Liver (tissue), 9 donors: Measurements from ENCODE around the gene TXNDC17. TPM values are rescaled to one million over a fixed set of nuclear protein-coding genes. Genes with fewer than 3 reads are reported as not detected.

Source experiments
- DNase-seq: peaks from one replicate; pipeline ENCODE4 v3.0.0-alpha.2; 2017; ENCODE audit warnings: low spot score
- H3K27ac ChIP-seq, 2 donors: one replicate each; pipeline ENCODE4 v1.7.0; 2013; ENCODE audit warnings: inconsistent platforms in 2 of 2, low read length in 2 of 2, control low read depth in 1 of 2, low read depth in 1 of 2, mild to moderate bottlenecking in 1 of 2
- H3K27me3 ChIP-seq, 4 donors: one replicate each; pipeline versions ENCODE4 v1.6.1 to v1.7.0; 2013; ENCODE audit warnings: low read length in 3 of 4, inconsistent platforms in 1 of 4, mild to moderate bottlenecking in 1 of 4, moderate library complexity in 1 of 4; ENCODE audit not compliant: control insufficient read depth in 4 of 4, insufficient read depth in 4 of 4
- H3K36me3 ChIP-seq, 4 donors: one replicate each; pipeline versions ENCODE4 v1.6.1 to v1.7.0; 2013; ENCODE audit warnings: low read length in 3 of 4, mild to moderate bottlenecking in 3 of 4, low read depth in 1 of 4, moderate library complexity in 1 of 4; ENCODE audit not compliant: control insufficient read depth in 4 of 4, insufficient read depth in 3 of 4
- H3K4me1 ChIP-seq, 4 donors: one replicate each; pipeline versions ENCODE4 v1.6.1 to v1.7.0; 2013; ENCODE audit warnings: low read length in 3 of 4, mild to moderate bottlenecking in 3 of 4, moderate library complexity in 1 of 4; ENCODE audit not compliant: control insufficient read depth in 4 of 4, insufficient read depth in 4 of 4
- H3K4me3 ChIP-seq, 3 donors: one replicate each; pipeline versions ENCODE4 v1.6.1 to v1.7.0; 2013; ENCODE audit warnings: low read length in 3 of 3, control low read depth in 1 of 3, low read depth in 1 of 3, mild to moderate bottlenecking in 1 of 3
- H3K9ac ChIP-seq, 2 donors: one replicate each; pipeline ENCODE4 v1.7.0; 2013; ENCODE audit warnings: low read length in 2 of 2, mild to moderate bottlenecking in 2 of 2, moderate library complexity in 2 of 2, control low read depth in 1 of 2, low read depth in 1 of 2
- H3K9me3 ChIP-seq, 4 donors: one replicate each; pipeline versions ENCODE4 v1.6.1 to v1.7.0; 2013; ENCODE audit warnings: low read length in 3 of 4; ENCODE audit not compliant: control insufficient read depth in 4 of 4
- EGR1 ChIP-seq, 2 donors: IDR thresholded peaks; 2 replicates each; pipeline ENCODE4 v1.6.1; 2016 to 2018; ENCODE audit warnings: antibody characterized with exemption in 2 of 2, low read depth in 2 of 2
- FOXA1 ChIP-seq: IDR thresholded peaks from 2 replicates; pipeline ENCODE4 v1.6.1; 2016; ENCODE audit warnings: antibody characterized with exemption
- FOXA2 ChIP-seq: IDR thresholded peaks from 2 replicates; pipeline ENCODE4 v1.6.1; 2016; ENCODE audit warnings: antibody characterized with exemption
- GABPA ChIP-seq, 2 donors: IDR thresholded peaks in 1 of 2; conservative IDR thresholded peaks in 1 of 2; 2 replicates each; pipeline ENCODE4 v1.6.1; 2016; ENCODE audit warnings: antibody characterized with exemption in 2 of 2, mild to moderate bottlenecking in 1 of 2, moderate library complexity in 1 of 2
- HNF4A ChIP-seq, 2 donors: conservative IDR thresholded peaks; 2 replicates each; pipeline ENCODE4 v1.6.1; 2016; ENCODE audit warnings: antibody characterized with exemption in 2 of 2, mild to moderate bottlenecking in 2 of 2
- HNF4G ChIP-seq: IDR thresholded peaks from 2 replicates; pipeline ENCODE4 v1.6.1; 2016; ENCODE audit warnings: antibody characterized with exemption
- JUND ChIP-seq, 2 donors: IDR thresholded peaks; 2 replicates each; pipeline ENCODE4 v1.6.1; 2016; ENCODE audit warnings: antibody characterized with exemption in 2 of 2
- NR2F2 ChIP-seq: IDR thresholded peaks from 2 replicates; pipeline ENCODE4 v1.6.1; 2016; ENCODE audit warnings: antibody characterized with exemption
- RAD21 ChIP-seq, 2 donors: IDR thresholded peaks; 2 replicates each; pipeline ENCODE4 v1.6.1; 2016; ENCODE audit warnings: antibody characterized with exemption in 2 of 2, mild to moderate bottlenecking in 2 of 2
- RXRA ChIP-seq, 2 donors: IDR thresholded peaks; 2 replicates each; pipeline ENCODE4 v1.6.1; 2017 to 2018; ENCODE audit warnings: antibody characterized with exemption in 2 of 2, mild to moderate bottlenecking in 1 of 2
- SP1 ChIP-seq: IDR thresholded peaks from 2 replicates; pipeline ENCODE4 v1.6.1; 2018; ENCODE audit warnings: antibody characterized with exemption, mild to moderate bottlenecking
- TAF1 ChIP-seq: conservative IDR thresholded peaks from 2 replicates; pipeline ENCODE4 v1.6.1; 2016; ENCODE audit warnings: antibody characterized with exemption, mild to moderate bottlenecking
- YY1 ChIP-seq: IDR thresholded peaks from 2 replicates; pipeline ENCODE4 v1.6.1; 2016; ENCODE audit warnings: antibody characterized with exemption, mild to moderate bottlenecking
- WGBS: extraction: QIAGEN DNeasy Blood & Tissue Kit; methylation state at CpG from one replicate; pipeline ENCODE4 v1.1.7; 2013; 5-methylcytosine and 5-hydroxymethylcytosine counted together
- polyA plus RNA-seq, 2 donors: library from polyadenylated mRNA; stranded (reverse) in 1 of 2; unstranded in 1 of 2; fragments of 200-250 nt in 1 of 2; fragments of >200 nt in 1 of 2; fragmentation: Nextera tagmentation in 1 of 2; extraction: Ambion mirVana in 1 of 2; gene quantifications; one replicate each; pipeline versions ENCODE4 v1.2.1 to v1.2.3, GENCODE V29; 2013 to 2015
- total RNA-seq, 2 donors: library from RNA; depleted of rRNA; stranded (reverse); fragments of >200 nt; gene quantifications; one replicate each; pipeline ENCODE4 v1.2.3, GENCODE V29; 2014
- TF ChIP-seq, protein P1 (sequence below): IDR thresholded peaks from 2 replicates; pipeline ENCODE4 v1.6.1; 2016; ENCODE audit warnings: antibody characterized with exemption
- TF ChIP-seq, protein P2 (sequence below): IDR thresholded peaks from 2 replicates; pipeline ENCODE4 v1.6.1; 2016; ENCODE audit warnings: antibody characterized with exemption
- TF ChIP-seq, protein P3 (sequence below): IDR thresholded peaks from 2 replicates; pipeline ENCODE4 v1.6.1; 2016; ENCODE audit warnings: antibody characterized with exemption, mild to moderate bottlenecking
- TF ChIP-seq, protein P4 (sequence below): IDR thresholded peaks from 2 replicates; pipeline ENCODE4 v1.6.1; 2016; ENCODE audit warnings: antibody characterized with exemption
- TF ChIP-seq, protein P5 (sequence below): fragments of 150-350 bp; IDR thresholded peaks from 2 replicates; pipeline ENCODE4 v1.5.1; 2017; ENCODE audit warnings: improper control_type of control experiment, low read depth, low read length; ENCODE audit not compliant: missing input control
- donor health status: healthy.
- donor health status: healthy.
- donor health status: healthy.
- donor health status: healthy.
- donor health status: healthy.

Gene TXNDC17
- total and polyA plus RNA-seq, 4 donors: 32.9 to 329 (median 99.6) TPM

DNA sequence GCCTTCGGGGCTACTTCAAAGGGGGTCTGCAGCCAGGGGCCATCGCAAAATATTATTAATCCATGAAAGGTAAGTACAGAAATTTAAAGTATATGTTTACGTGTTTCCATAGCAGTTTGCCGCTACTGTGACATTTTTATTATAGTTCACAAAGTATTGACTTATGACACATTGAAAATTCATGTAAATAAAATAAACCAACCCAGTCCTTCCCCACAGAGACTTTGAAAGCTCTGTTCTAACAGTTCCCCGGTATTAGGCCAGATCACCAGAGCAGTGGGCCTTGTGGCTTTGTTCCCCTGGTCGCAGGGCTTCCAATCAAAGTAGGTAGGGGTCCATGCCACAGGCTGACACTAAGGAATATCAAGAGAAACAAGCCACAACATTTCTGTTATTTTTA, 14.2 kb upstream of the TXNDC17 start:
- no peak overlapping the region for H3K9ac ChIP-seq
- no peaks in the 10 kb centered on the region for H3K27me3 ChIP-seq
- no peak overlapping the region for H3K4me3 ChIP-seq
- no peaks in the 10 kb centered on the region for H3K4me1 ChIP-seq
- TF ChIP-seq HNF4G: no peak
- no peak for TF ChIP-seq SP1
- no peak for TF ChIP-seq NR2F2
- no peak for TF ChIP-seq FOXA1
- TF ChIP-seq JUND (IDR thresholded peaks at IDR 0.05): no peak
- no peak for TF ChIP-seq TAF1
- TF ChIP-seq GABPA (IDR thresholded peaks at IDR 0.05 in 1 of 2, conservative IDR thresholded peaks at IDR 0.05 in 1 of 2): no peak
- TF ChIP-seq, protein P1, sequence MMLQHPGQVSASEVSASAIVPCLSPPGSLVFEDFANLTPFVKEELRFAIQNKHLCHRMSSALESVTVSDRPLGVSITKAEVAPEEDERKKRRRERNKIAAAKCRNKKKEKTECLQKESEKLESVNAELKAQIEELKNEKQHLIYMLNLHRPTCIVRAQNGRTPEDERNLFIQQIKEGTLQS: no peak
- TF ChIP-seq, protein P2, sequence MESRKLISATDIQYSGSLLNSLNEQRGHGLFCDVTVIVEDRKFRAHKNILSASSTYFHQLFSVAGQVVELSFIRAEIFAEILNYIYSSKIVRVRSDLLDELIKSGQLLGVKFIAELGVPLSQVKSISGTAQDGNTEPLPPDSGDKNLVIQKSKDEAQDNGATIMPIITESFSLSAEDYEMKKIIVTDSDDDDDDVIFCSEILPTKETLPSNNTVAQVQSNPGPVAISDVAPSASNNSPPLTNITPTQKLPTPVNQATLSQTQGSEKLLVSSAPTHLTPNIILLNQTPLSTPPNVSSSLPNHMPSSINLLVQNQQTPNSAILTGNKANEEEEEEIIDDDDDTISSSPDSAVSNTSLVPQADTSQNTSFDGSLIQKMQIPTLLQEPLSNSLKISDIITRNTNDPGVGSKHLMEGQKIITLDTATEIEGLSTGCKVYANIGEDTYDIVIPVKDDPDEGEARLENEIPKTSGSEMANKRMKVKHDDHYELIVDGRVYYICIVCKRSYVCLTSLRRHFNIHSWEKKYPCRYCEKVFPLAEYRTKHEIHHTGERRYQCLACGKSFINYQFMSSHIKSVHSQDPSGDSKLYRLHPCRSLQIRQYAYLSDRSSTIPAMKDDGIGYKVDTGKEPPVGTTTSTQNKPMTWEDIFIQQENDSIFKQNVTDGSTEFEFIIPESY: no peak
- no peak for TF ChIP-seq FOXA2
- TF ChIP-seq, protein P3, sequence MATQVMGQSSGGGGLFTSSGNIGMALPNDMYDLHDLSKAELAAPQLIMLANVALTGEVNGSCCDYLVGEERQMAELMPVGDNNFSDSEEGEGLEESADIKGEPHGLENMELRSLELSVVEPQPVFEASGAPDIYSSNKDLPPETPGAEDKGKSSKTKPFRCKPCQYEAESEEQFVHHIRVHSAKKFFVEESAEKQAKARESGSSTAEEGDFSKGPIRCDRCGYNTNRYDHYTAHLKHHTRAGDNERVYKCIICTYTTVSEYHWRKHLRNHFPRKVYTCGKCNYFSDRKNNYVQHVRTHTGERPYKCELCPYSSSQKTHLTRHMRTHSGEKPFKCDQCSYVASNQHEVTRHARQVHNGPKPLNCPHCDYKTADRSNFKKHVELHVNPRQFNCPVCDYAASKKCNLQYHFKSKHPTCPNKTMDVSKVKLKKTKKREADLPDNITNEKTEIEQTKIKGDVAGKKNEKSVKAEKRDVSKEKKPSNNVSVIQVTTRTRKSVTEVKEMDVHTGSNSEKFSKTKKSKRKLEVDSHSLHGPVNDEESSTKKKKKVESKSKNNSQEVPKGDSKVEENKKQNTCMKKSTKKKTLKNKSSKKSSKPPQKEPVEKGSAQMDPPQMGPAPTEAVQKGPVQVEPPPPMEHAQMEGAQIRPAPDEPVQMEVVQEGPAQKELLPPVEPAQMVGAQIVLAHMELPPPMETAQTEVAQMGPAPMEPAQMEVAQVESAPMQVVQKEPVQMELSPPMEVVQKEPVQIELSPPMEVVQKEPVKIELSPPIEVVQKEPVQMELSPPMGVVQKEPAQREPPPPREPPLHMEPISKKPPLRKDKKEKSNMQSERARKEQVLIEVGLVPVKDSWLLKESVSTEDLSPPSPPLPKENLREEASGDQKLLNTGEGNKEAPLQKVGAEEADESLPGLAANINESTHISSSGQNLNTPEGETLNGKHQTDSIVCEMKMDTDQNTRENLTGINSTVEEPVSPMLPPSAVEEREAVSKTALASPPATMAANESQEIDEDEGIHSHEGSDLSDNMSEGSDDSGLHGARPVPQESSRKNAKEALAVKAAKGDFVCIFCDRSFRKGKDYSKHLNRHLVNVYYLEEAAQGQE: no peak
- TF ChIP-seq YY1: no peak
- TF ChIP-seq, protein P4, sequence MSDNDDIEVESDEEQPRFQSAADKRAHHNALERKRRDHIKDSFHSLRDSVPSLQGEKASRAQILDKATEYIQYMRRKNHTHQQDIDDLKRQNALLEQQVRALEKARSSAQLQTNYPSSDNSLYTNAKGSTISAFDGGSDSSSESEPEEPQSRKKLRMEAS: no peak
- TF ChIP-seq EGR1 (IDR thresholded peaks at IDR 0.05; ENCODE audit: low read depth in 2 of 2): no peak
- TF ChIP-seq RXRA (IDR thresholded peaks at IDR 0.05): no peak
- TF ChIP-seq RAD21 (IDR thresholded peaks at IDR 0.05): no peak
- no peak for TF ChIP-seq HNF4A (conservative IDR thresholded peaks at IDR 0.05)
- TF ChIP-seq, protein P5, sequence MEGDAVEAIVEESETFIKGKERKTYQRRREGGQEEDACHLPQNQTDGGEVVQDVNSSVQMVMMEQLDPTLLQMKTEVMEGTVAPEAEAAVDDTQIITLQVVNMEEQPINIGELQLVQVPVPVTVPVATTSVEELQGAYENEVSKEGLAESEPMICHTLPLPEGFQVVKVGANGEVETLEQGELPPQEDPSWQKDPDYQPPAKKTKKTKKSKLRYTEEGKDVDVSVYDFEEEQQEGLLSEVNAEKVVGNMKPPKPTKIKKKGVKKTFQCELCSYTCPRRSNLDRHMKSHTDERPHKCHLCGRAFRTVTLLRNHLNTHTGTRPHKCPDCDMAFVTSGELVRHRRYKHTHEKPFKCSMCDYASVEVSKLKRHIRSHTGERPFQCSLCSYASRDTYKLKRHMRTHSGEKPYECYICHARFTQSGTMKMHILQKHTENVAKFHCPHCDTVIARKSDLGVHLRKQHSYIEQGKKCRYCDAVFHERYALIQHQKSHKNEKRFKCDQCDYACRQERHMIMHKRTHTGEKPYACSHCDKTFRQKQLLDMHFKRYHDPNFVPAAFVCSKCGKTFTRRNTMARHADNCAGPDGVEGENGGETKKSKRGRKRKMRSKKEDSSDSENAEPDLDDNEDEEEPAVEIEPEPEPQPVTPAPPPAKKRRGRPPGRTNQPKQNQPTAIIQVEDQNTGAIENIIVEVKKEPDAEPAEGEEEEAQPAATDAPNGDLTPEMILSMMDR: no peak
- peaks cover 5 to 27% (median 14%) of the 10 kb centered on the region in 4 donors for H3K36me3 ChIP-seq
- 96% methylated on average over 6 of the region's 6 CpGs for WGBS
- no peaks in the 10 kb centered on the region for H3K9me3 ChIP-seq
- no peak for DNase-seq
- no peak overlapping the region for H3K27ac ChIP-seq
